Stimulated activated CD8-positive, alpha-beta memory T cell treated with anti-CD3 and anti-CD28 coated beads, Interleukin-12 subunit alpha, Interleukin-12 subunit beta, amount 100 ng/mL, for 24 hours (primary cell): Measurements from ENCODE around the gene EVA1C.
A peak's percentile ranks its signal among the peaks of the same experiment; 100 is the strongest.
"Not testable (repeated sequence)": the region's sequence is repeated elsewhere in the genome, so short reads cannot be mapped to it uniquely, and the experiment has no call there.

Experiments
- DNase-seq: peaks from one replicate; pipeline ENCODE4 v3.0.0-alpha.2; 2020; ENCODE audit errors: extremely low read depth

Gene EVA1C, protein sequence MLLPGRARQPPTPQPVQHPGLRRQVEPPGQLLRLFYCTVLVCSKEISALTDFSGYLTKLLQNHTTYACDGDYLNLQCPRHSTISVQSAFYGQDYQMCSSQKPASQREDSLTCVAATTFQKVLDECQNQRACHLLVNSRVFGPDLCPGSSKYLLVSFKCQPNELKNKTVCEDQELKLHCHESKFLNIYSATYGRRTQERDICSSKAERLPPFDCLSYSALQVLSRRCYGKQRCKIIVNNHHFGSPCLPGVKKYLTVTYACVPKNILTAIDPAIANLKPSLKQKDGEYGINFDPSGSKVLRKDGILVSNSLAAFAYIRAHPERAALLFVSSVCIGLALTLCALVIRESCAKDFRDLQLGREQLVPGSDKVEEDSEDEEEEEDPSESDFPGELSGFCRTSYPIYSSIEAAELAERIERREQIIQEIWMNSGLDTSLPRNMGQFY

GRCh38 chr21:32412162-32413014 is at the start of gene EVA1C:
TSS of gene EVA1C (plus strand) at chr21:32412706. CDS start at chr21:32412854, 148 bp downstream.
- peak; percentile 39 for DNase-seq

- no peak for DNase-seq
Observed at GRCh38 chr21:32364387-32364786, 48.1 kb upstream of the EVA1C start.

- no peak for DNase-seq
Observed at GRCh38 chr21:32364796-32365195, 47.7 kb upstream of the EVA1C start.

DNA sequence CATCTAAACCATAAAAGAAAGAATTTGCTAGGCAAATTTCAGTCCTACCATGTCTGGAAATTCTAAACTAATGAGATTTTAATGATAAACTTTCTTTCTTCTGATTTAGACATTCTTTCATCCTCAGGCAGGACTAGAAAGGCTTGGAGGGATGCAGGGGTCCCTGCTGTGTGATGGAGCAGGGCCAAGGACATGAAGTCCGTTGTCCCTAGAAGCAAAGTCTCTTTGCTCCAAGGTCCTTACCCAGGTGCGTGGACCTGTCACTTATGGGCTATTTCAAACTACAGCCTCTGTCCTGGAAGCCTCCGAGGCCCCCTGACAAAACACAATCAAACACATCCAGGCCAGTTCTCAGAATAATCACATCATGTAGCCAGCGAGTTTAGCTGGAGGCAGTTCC is 46.3 kb upstream of the EVA1C start:
- DNase-seq = no peak

GRCh38 chr21:32367158-32367557 is 45.3 kb upstream of the EVA1C start:
- DNase-seq = no peak

DNA sequence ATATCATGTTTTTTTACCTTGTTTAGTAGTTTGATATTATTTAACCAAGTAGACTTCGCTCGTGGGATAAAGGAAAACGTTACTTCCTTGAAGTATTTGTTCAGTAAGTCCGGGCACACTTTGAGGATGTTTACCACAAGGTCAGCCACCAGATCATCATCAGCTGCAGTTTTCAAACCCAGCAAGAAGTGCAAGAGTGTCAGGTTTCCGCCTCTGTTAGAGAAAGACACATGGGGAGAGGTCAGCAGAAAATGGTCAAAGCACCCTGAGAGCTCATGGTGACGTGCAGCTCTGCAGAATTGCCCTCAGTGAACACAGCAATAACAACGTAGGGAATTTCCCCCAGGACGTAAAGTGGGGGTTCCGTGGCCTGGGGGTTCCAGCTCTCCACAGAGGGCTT is 44.1 kb upstream of the EVA1C start:
- DNase-seq = no peak

DNA sequence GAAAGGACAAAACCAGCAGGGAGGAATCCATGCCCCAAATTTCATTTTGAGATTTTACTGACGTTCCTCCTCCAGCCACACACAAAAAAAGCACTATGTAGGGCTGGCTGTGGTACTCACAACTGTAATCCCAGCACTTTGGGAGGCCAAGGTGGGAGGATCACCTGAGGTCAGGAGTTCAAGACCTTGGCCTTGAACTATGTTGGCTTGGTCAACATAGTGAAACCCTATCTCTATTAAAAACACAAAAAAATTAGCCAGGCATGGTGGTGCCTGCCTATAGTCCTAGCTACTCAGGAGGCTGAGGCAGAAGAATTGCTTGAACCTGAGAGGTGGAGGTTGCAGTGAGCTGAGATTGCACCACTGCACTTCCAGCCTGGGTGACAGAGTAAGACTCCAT is 43.5 kb upstream of the EVA1C start:
- not testable (repeated sequence) for DNase-seq

GRCh38 chr21:32370998-32371766 is 41.3 kb upstream of the EVA1C start:
- DNase-seq = no peak

DNA sequence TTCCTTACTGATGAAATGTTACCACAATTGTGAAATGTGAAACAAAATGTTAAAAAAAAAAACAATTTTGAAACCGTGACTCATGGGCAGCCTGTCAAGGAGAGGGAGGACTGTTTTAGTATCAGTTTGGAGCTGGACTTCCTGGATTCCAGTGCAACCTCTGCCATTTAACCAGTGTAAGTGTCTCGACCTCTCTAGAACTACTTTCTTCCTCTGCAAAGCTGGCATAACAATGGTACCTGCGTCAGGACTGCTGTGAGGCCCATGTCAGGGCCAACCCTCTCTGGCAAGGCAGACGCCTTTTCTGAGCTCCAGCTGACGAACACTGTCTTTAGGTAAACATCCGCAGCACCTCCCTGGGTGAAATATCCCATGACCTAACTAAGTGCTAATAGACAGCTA is 40.6 kb upstream of the EVA1C start:
- DNase-seq = no peak

GRCh38 chr21:32372755-32373154 is 39.8 kb upstream of the EVA1C start:
- no peak for DNase-seq

GRCh38 chr21:32377506-32377905 is 35.0 kb upstream of the EVA1C start:
- no peak for DNase-seq

- no peak for DNase-seq
Observed at GRCh38 chr21:32377991-32378390, 34.5 kb upstream of the EVA1C start.

DNA sequence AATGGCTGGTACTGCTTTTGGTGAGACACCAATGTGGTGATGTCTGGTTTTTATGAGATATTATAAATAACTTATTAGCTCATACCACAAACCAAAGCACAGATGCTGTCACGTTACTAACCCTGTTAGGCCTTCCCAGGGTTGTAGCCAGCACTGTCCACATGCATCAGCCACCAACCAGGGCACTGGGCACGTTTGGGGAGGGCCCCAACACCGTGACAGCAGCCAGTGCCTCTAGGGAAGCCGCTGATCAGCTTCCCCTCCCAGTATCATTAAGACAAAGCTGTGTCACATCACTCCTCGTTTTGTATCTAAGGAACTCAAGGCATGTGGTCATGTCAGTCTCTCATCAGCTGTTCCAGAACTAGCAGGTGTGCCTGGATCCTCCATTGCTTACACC is 33.5 kb upstream of the EVA1C start:
- no peak for DNase-seq

DNA sequence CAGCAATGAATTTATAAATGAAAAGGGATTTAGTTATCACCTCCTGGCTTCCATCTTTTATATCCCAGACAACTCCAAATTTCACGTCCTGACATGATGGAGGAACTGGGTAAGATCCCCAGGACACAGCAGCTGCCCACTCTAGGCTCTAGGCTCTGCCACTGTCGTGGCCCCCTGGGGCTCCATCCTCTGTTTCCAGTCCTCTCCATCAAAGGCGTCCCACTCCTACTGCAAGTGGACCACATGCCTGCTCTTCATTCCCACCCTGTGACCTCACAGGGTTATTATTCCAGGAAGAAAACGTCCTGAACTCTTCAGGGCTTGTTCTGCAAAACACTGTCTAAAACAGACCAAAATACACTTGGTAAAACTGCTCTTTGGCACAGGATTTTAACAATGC is 31.6 kb upstream of the EVA1C start:
- DNase-seq = no peak

GRCh38 chr21:32381571-32381970 is 30.9 kb upstream of the EVA1C start:
- DNase-seq = no peak

- no peak for DNase-seq
Observed at GRCh38 chr21:32382108-32382644, 30.3 kb upstream of the EVA1C start.

DNA sequence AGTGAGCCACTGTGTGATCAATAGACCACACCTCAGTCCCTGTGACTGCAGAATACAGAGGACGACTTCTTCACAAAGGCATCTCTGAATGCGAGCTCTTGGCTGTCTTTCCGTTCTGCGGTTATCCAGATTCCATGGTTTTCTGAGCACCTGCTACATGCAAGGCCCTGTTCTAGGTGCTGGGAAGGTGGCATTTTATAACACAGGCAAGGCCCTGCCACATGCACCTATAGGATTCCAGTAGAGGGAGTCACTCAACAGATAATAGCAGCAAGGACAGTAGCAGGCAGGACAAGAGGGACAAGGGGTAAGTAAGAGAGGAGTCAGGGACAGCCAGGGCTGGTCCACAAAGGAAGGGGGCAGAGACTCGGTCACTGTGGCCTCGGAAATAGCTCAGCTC is 28.7 kb upstream of the EVA1C start:
- no peak for DNase-seq

GRCh38 chr21:32386195-32386870 is 26.2 kb upstream of the EVA1C start:
- DNase-seq = no peak

- no peak for DNase-seq
Observed at GRCh38 chr21:32387151-32387550, 25.4 kb upstream of the EVA1C start.

GRCh38 chr21:32388306-32388705 is 24.2 kb upstream of the EVA1C start:
- DNase-seq = no peak

- no peak for DNase-seq
Observed at GRCh38 chr21:32389337-32390015, 23.0 kb upstream of the EVA1C start.
